Stimulated activated CD4-positive, alpha-beta T cell treated with anti-CD3 and anti-CD28 coated beads, Interleukin-2, amount 100 ng/mL, for 24 hours (primary cell): Measurements from ENCODE around the gene ADORA2A.
A peak's percentile ranks its signal among the peaks of the same experiment; 100 is the strongest.

Source experiments
- DNase-seq, 2 donors: peaks; one replicate each; pipeline ENCODE4 v3.0.0-alpha.2; 2020

ADORA2A gene

GRCh38 chr22:24419475-24419850 is 7.9 kb upstream of the ADORA2A start:
- DNase-seq: no peak

- no peak for DNase-seq
Measured at GRCh38 chr22:24420072-24420976, 7.1 kb upstream of the ADORA2A start.

- no peak for DNase-seq
Measured at GRCh38 chr22:24420977-24421343, 6.4 kb upstream of the ADORA2A start.

DNA sequence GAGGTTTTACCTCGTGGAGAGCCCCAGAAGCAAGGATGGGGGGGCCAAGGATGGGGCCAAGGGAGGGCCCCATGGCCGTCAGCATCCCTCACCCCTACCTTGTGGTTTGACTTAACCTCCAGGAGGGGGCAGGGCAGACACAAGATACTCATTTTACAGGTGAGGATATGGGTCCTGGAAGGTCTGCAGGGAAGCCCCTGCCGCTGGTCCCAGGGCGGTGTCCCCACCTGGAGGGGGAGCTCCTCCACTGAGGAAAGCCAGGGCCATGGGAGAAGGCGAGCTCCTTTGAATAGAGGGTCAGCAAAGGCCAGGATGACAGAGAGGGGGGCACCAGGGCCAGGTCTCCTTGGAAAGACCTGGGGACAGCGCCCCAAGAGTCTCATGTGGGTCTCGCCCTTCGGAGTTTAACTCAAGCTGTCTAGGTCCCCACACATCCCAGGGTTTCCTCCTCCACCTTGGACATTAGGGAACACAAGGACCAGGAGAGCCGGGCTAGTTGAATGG is 5.9 kb upstream of the ADORA2A start:
- DNase-seq: peak in 1 of 2 donors; percentile 46

DNA sequence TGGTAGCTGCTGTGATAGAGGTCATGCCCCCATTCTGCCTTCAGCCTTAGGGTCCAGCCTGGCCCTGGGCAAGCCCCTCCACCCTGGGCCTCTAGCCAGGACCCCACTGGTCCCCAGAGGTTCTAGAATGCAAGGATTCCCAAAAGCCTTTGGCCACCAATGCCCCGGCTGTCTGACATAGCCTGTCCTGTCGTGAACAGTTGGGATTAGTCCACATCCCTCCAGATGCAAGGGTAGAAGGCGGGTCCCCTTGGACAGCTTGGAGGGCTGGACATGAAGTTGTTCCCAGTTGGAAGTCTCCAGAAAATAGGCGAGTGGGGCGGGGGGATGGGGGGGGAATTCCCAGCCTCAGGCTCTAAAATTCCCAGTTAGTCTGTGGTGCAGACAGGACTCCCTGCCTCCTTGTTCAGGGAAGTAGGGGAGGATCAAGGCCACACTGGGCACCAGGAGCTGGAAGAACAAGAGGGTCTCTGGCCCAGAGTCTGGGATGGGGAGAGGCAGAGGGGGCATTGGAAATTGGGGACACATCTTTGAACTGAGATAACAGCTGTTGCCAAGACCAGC is 5.2 kb upstream of the ADORA2A start:
- DNase-seq: no peak

DNA sequence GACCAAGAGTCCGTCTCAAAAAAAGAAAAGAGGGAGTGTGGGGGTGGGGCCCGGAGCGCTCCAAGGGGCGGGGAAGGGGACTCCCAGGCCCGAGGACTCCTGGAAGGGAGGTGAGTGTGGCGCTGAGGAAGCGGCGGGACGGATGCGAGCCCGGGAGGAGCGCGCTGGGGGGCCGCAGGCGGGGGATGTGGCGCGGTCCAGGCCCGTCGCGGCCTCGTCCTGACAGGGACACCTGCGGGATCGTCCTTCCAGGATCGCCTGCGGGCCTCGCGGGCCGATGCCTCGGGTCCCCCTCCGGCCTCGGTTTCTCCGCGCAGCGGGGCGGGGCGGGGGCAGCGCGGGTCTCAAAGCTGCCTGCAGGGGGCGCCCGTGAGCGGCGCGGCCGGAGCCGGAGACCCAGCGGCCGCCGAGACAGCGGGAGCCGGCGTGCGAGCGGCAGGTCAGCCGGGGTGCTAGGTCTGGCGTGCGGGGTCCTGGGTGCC is 3.8 kb upstream of the ADORA2A start:
- peak; percentile 77 to 78 for DNase-seq

- peak; percentile 53 to 64 for DNase-seq
Measured at GRCh38 chr22:24424001-24424900, 3.1 kb upstream of the ADORA2A start.

- no peak for DNase-seq
Measured at GRCh38 chr22:24424901-24425775, 2.3 kb upstream of the ADORA2A start.

GRCh38 chr22:24426436-24426835 is 963 bp upstream of the ADORA2A start:
- no peak for DNase-seq

DNA sequence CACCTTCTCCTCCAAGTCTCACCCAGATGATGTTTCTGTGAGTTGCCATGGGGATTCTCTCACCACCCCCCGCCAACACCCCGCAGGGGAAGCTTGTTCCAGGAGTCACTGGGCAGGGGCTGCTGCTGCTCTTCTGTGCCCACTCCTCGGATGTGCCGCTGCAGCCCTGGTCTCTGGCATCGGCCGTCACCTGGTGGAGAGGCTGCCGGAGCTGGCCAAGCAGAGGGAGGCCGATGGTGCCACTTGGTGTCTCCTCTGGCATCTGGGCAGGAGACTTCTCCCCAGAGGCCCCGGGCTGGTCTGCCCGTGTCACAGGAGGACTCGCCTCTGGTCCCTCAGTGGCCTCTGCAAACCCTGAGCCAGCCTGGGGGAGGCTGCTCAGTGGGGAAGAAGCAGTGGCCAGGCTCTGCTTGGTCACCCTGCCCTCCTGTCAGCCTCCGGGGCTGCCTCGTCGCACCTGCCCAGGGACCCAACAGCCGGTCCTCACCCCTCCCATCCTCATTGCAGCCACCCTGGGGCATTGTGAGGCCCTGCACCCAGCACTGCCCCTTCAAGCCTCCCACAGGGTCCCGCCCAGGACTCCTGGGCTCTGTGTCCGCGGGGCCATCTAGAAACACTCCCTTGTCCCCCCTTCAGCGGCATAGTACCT is 424 bp upstream of the ADORA2A start:
- DNase-seq: no peak

DNA sequence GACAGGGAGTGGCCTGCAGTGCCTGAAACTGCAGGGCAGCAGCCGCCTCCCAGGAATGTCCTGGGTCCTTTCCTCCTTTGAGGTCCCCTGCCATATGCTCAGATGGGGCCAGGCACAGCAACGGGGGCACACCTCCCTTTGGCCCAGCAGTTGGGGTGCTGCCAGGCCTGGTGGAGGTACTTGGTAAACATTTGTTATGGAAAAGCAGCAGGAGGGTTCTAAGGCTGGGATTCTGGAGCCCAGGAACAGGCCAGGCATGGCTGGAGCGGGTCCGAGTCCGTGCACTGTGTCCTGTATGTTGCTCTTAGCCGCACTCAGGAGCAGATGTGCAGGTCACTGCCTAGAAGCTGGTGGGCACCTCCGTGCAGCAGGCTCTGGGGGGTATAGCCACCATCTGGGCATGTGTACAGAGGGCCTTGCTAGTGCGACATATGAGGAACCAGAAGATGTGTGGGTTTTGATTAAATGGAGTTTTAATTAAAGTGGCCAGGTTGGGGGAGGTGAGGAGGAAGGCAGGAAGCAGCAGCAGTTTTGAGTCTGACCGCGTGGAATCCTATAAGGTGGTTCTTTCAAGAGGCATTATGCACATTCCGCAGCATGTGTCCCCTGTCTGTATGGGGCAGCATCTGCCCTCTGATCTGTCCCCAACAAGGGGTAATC is 1.5 kb downstream of the ADORA2A start:
- DNase-seq: no peak

GRCh38 chr22:24429411-24430365 is 2.3 kb downstream of the ADORA2A start:
- DNase-seq: peak; percentile 73 to 86

DNA sequence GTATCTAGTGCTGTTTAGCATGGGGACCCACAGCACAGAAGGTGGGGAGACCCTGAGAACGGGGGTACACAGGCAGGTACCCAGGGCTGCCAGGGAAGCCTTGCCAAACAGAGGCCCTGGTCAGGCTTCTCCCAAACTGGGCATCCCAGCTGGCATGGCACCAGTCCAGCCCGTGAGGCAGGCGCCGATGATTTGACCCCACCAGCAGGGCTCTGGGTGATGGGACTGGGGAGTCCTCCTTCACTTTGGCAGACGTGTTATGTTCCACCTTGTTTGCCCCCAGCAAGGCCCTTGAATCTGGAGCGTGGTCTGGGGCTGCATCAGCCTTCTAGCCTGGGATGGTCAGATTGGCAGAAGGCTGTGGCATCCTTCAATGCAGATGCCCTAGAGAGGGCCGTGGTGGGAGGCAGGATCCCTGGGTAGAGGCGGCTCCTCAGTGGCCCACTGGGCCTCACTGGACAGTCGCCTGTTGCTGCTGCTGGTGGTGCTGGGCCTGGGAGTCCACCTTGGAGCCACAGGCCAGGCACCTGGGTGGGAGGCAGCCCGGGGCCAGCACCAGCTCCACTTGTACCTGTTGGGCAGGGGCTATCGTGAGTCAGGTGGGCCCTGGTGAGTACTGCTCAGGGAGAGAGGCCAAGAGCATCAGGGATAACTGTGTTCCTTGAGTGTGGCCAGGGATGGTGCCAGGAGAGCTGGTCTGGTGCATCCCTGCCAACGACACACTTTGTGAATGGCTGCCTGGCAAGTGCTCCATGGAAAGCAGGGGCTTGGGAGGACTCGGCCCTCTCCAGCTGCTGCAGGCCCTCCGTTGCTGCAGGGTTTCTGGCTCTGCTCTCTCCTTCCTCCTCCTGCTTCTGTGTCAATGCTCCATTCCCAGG is 3.3 kb downstream of the ADORA2A start:
- DNase-seq: no peak

GRCh38 chr22:24431309-24432034 is 4.1 kb downstream of the ADORA2A start:
- DNase-seq: no peak

DNA sequence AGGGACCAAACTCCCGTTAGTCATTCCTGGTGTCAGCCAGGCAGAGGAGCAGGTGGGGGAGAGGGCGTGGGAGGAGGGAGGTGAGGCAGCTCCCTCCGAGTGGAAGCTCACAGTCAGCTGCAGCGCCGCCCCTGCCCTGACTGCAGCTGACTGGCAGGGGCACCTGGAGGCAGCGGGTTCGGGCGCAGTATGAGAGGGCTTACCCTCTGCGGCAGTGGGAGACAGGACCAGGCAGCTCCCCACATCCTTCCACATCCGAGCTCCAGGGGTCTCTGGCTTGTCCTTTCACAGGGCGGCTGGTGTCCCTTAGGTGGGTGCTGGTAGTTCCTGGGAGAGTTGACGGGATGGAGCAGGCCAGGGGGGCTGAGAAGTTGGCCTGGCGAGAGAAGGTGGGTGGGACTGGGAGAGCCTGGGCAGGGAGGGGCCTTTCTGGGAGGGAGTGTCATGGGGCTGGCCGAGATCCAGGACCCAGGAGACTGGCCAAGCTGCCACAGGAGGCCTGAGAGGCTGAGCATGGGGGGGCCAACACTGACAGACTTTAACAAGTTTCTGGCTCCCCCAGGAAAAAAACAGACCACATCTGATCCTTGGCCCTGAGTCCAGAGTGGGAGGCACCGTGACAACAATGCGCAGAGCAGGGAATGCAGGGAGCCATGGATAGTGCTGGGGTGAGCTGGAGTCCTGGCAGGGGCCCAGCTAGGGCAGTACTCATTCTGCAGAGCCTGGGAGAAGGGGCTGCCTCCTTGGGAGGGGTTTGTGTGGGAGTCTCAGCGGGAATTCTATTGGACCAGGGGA is 4.9 kb downstream of the ADORA2A start:
- peak in 1 of 2 donors; percentile 58 for DNase-seq

GRCh38 chr22:24433001-24433827 is 5.8 kb downstream of the ADORA2A start:
- no peak for DNase-seq
